Activated CD4-positive, alpha-beta T cell treated with anti-CD3 and anti-CD28 coated beads, Interleukin-2, amount 50 U/mL, for 16 hours (primary cell): Measurements from ENCODE around the gene ERLIN1.
"Not testable (repeated sequence)": the region's sequence is repeated elsewhere in the genome, so short reads cannot be mapped to it uniquely, and the experiment has no call there.

ENCODE experiments used
- DNase-seq: peaks from one replicate; pipeline ENCODE4 v3.0.0-alpha.2; 2020

Gene ERLIN1

GRCh38 chr10:100131571-100131970 lies 54.3 kb downstream of the ERLIN1 start:
- no peak for DNase-seq

- DNase-seq: no peak
These were observed 55.0 kb downstream of the ERLIN1 start for GRCh38 chr10:100130831-100131230.

GRCh38 chr10:100129424-100129823 lies 56.4 kb downstream of the ERLIN1 start:
- no peak for DNase-seq

GRCh38 chr10:100128951-100129350 lies 56.9 kb downstream of the ERLIN1 start:
- DNase-seq: no peak

- DNase-seq: not testable (repeated sequence)
These were observed 60.5 kb downstream of the ERLIN1 start for GRCh38 chr10:100125335-100125734.

GRCh38 chr10:100124097-100124496 lies 61.7 kb downstream of the ERLIN1 start:
- DNase-seq: no peak

GRCh38 chr10:100122780-100123179 lies 63.0 kb downstream of the ERLIN1 start:
- no peak for DNase-seq

- no peak for DNase-seq
These were observed 65.3 kb downstream of the ERLIN1 start for GRCh38 chr10:100120550-100120949.

- DNase-seq: no peak
These were observed 66.1 kb downstream of the ERLIN1 start for GRCh38 chr10:100119726-100120125.

GRCh38 chr10:100114976-100115770 lies 70.7 kb downstream of the ERLIN1 start:
- DNase-seq: no peak

GRCh38 chr10:100114460-100114859 lies 71.4 kb downstream of the ERLIN1 start:
- DNase-seq: no peak

GRCh38 chr10:100109670-100110069 lies 76.2 kb downstream of the ERLIN1 start:
- DNase-seq: no peak

- no peak for DNase-seq
These were observed 79.0 kb downstream of the ERLIN1 start for GRCh38 chr10:100106865-100107264.

GRCh38 chr10:100104300-100104699 lies 81.5 kb downstream of the ERLIN1 start:
- DNase-seq: no peak

GRCh38 chr10:100103581-100103980 lies 82.2 kb downstream of the ERLIN1 start:
- no peak for DNase-seq

- DNase-seq: no peak
These were observed 84.4 kb downstream of the ERLIN1 start for GRCh38 chr10:100101192-100102076.

GRCh38 chr10:100100651-100101184 lies 85.1 kb downstream of the ERLIN1 start:
- DNase-seq: no peak
